HEK293 (cell line): ENCODE results near the gene AP3S2.

Source experiments
- YY2 ChIP-seq: fragments of 450-650 bp; formaldehyde crosslinking; IDR thresholded peaks from 2 replicates; pipeline ENCODE4 v1.5.1; 2016; ENCODE audit warnings: missing biosample characterization, missing genetic modification characterization
- ZNF529 ChIP-seq: fragments of 450-650 bp; formaldehyde crosslinking; IDR thresholded peaks from 2 replicates; pipeline ENCODE4 v1.5.1; 2017; ENCODE audit warnings: missing genetic modification characterization, missing biosample characterization; ENCODE audit not compliant: insufficient replicate concordance
- ZNF558 ChIP-seq: fragments of 450-650 bp; formaldehyde crosslinking; IDR thresholded peaks from 2 replicates; pipeline ENCODE4 v1.5.1; 2016; ENCODE audit warnings: missing biosample characterization, missing genetic modification characterization
- TF ChIP-seq, protein P1 (sequence below): fragments of 450-650 bp; formaldehyde crosslinking; IDR thresholded peaks from 2 replicates; pipeline ENCODE4 v1.5.1; 2016; ENCODE audit warnings: missing biosample characterization, missing genetic modification characterization
- TF ChIP-seq, protein P2 (sequence below): fragments of 450-650 bp; formaldehyde crosslinking; IDR thresholded peaks from 2 replicates; pipeline ENCODE4 v1.5.1; 2016; ENCODE audit warnings: missing biosample characterization, missing genetic modification characterization
- TF ChIP-seq, protein P3 (sequence below): fragments of 450-650 bp; formaldehyde crosslinking; IDR thresholded peaks from 2 replicates; pipeline ENCODE4 v1.5.1; 2017; ENCODE audit warnings: missing biosample characterization, mild to moderate bottlenecking, missing genetic modification characterization, moderate library complexity
- TF ChIP-seq, protein P4 (sequence below): fragments of 450-650 bp; formaldehyde crosslinking; IDR thresholded peaks from 2 replicates; pipeline ENCODE4 v1.5.1; 2016; ENCODE audit warnings: missing biosample characterization, missing genetic modification characterization
- TF ChIP-seq, protein P5 (sequence below): fragments of 450-650 bp; formaldehyde crosslinking; IDR thresholded peaks from 2 replicates; pipeline ENCODE4 v1.5.1; 2016; ENCODE audit warnings: missing biosample characterization, missing genetic modification characterization

DNA sequence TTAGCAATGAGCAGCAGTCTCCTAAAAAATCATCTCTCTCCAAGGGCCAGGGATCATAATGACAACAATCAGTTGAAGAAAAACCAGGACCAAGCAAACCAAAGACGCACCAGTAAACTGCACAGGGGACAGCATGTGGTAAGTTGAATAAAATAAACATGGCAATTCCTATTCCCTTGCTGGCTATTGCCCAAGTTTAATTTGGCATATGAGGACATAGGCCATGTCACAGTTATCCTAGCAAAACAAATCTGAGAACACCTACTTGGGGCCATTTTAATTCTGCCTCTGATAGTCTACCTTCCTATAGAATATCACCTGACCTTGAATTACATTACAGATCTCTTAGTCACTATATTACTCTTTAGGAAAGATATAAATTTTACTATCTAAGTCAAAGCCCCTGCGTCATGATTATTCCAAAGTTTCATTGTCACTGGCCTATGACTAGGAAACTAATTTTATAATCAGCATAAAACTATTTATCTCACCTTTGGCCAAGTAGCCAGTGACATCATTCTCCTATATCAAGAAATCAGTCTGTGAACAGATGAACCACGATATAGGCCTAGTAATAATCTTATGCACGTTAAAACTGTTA, 23.0 kb downstream of the AP3S2 start:
- TF ChIP-seq, protein P1, sequence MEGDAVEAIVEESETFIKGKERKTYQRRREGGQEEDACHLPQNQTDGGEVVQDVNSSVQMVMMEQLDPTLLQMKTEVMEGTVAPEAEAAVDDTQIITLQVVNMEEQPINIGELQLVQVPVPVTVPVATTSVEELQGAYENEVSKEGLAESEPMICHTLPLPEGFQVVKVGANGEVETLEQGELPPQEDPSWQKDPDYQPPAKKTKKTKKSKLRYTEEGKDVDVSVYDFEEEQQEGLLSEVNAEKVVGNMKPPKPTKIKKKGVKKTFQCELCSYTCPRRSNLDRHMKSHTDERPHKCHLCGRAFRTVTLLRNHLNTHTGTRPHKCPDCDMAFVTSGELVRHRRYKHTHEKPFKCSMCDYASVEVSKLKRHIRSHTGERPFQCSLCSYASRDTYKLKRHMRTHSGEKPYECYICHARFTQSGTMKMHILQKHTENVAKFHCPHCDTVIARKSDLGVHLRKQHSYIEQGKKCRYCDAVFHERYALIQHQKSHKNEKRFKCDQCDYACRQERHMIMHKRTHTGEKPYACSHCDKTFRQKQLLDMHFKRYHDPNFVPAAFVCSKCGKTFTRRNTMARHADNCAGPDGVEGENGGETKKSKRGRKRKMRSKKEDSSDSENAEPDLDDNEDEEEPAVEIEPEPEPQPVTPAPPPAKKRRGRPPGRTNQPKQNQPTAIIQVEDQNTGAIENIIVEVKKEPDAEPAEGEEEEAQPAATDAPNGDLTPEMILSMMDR (tag by site-specific recombination): no peak
- TF ChIP-seq ZNF558 (tag by site-specific recombination) (no peak), ZNF529 (tag by site-specific recombination) (no peak), YY2 (tag by site-specific recombination) (no peak)
- TF ChIP-seq, protein P2, sequence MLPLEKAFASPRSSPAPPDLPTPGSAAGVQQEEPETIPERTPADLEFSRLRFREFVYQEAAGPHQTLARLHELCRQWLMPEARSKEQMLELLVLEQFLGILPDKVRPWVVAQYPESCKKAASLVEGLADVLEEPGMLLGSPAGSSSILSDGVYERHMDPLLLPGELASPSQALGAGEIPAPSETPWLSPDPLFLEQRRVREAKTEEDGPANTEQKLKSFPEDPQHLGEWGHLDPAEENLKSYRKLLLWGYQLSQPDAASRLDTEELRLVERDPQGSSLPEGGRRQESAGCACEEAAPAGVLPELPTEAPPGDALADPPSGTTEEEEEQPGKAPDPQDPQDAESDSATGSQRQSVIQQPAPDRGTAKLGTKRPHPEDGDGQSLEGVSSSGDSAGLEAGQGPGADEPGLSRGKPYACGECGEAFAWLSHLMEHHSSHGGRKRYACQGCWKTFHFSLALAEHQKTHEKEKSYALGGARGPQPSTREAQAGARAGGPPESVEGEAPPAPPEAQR: no peak
- TF ChIP-seq, protein P3, sequence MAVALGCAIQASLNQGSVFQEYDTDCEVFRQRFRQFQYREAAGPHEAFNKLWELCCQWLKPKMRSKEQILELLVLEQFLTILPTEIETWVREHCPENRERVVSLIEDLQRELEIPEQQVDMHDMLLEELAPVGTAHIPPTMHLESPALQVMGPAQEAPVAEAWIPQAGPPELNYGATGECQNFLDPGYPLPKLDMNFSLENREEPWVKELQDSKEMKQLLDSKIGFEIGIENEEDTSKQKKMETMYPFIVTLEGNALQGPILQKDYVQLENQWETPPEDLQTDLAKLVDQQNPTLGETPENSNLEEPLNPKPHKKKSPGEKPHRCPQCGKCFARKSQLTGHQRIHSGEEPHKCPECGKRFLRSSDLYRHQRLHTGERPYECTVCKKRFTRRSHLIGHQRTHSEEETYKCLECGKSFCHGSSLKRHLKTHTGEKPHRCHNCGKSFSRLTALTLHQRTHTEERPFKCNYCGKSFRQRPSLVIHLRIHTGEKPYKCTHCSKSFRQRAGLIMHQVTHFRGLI (tag by site-specific recombination): no peak
- TF ChIP-seq, protein P4, sequence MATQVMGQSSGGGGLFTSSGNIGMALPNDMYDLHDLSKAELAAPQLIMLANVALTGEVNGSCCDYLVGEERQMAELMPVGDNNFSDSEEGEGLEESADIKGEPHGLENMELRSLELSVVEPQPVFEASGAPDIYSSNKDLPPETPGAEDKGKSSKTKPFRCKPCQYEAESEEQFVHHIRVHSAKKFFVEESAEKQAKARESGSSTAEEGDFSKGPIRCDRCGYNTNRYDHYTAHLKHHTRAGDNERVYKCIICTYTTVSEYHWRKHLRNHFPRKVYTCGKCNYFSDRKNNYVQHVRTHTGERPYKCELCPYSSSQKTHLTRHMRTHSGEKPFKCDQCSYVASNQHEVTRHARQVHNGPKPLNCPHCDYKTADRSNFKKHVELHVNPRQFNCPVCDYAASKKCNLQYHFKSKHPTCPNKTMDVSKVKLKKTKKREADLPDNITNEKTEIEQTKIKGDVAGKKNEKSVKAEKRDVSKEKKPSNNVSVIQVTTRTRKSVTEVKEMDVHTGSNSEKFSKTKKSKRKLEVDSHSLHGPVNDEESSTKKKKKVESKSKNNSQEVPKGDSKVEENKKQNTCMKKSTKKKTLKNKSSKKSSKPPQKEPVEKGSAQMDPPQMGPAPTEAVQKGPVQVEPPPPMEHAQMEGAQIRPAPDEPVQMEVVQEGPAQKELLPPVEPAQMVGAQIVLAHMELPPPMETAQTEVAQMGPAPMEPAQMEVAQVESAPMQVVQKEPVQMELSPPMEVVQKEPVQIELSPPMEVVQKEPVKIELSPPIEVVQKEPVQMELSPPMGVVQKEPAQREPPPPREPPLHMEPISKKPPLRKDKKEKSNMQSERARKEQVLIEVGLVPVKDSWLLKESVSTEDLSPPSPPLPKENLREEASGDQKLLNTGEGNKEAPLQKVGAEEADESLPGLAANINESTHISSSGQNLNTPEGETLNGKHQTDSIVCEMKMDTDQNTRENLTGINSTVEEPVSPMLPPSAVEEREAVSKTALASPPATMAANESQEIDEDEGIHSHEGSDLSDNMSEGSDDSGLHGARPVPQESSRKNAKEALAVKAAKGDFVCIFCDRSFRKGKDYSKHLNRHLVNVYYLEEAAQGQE (tag by site-specific recombination): no peak
- TF ChIP-seq, protein P5, sequence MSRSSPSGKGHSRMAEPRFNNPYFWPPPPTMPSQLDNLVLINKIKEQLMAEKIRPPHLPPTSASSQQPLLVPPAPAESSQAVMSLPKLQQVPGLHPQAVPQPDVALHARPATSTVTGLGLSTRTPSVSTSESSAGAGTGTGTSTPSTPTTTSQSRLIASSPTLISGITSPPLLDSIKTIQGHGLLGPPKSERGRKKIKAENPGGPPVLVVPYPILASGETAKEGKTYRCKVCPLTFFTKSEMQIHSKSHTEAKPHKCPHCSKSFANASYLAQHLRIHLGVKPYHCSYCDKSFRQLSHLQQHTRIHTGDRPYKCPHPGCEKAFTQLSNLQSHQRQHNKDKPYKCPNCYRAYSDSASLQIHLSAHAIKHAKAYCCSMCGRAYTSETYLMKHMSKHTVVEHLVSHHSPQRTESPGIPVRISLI: no peak
